Measurements from ENCODE around the gene AMOT.

The AMOT gene

DNA sequence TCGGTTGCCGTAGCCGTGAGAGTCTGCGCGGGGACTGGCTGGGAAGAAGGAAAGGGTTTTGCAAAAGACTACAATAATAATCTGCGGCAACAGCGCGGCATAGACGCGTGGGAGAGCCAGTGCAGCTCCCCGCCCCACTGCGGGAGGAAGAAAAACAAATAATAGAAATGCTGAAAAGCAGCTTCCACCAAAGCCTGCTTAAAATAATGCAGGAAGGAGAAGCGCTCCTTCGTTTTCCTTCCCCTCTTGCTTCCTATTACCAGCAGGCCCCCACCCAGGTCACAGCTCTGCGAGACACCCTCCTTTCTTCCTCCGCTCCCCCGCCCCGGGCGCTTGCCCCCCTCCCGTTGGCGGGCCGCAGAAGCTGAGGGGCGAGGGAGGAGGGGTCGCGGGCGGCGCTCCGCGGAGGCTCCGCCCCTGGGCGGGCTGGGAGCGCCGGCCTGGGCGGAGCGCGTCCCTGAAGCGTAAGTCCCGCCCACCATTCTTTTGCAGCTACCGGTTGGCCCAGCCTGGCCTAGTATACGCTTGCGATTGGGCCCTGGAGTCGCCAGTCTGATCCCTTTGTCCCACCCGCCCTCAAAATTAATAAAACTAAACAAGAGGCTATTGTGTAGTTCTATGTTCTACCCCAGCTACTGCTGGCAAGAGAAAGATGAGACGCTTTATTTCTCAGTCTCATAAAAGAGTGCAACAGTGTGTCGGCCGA lies 636 bp upstream of the AMOT start:
- DNase-seq (ENCODE audit: low read depth, low spot score): peak; percentile 26

GRCh38 chrX:112839856-112840255 lies 775 bp downstream of the AMOT start:
- DNase-seq (ENCODE audit: low read depth, low spot score): no peak

DNA sequence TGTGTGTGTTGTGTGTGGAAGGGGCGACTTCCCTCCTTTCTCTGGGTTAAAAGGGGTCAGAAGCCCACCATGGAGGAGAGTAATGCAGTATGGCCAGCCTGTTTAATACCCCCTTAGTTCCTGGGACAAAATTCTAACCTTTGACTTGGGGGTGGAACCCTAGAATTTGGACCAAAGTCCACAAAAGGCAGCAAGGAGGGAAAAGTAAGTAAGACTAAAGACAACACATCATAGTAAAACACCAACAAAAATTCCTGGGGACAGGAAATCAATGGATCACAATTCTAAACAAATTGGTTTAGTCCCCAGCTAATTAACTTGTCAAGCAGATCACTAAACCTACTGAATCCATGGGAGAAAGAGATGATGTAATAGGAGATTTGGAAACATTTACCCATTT lies 3.1 kb downstream of the AMOT start:
- DNase-seq (ENCODE audit: low read depth, low spot score): no peak

GRCh38 chrX:112835019-112835418 lies 5.6 kb downstream of the AMOT start:
- DNase-seq (ENCODE audit: low read depth, low spot score): no peak

GRCh38 chrX:112834031-112834845 lies 6.4 kb downstream of the AMOT start:
- DNase-seq (ENCODE audit: low read depth, low spot score): no peak

DNA sequence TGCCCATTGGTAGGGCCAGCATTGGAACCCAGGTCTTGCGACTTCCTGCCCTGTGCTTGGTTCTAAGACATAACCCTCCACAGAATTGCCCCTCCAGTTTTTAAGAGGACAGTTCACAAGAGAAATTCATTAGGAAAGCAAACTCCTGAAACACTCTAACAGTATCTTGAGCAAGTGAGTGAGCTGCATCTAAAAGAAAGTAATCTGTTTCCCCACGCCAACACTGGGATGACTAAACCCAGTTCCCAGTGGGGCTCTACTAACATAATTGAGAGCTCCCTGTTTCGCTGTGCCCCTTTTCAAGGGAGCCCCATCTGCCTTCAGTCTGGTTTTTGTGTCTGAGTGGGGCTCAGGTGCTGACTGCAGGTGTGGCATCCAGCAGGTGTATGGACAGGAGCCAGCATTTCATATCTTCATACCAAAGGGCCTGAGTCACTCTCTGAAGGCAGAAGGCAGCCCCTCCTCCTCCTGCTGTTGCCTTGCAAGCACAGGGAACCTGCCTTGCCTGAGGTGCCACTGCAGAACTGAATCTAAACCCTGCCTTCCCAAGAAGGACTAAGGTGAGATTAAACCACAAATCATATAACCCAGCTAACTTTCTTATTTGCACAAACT lies 8.0 kb downstream of the AMOT start:
- DNase-seq (ENCODE audit: low read depth, low spot score): no peak

DNA sequence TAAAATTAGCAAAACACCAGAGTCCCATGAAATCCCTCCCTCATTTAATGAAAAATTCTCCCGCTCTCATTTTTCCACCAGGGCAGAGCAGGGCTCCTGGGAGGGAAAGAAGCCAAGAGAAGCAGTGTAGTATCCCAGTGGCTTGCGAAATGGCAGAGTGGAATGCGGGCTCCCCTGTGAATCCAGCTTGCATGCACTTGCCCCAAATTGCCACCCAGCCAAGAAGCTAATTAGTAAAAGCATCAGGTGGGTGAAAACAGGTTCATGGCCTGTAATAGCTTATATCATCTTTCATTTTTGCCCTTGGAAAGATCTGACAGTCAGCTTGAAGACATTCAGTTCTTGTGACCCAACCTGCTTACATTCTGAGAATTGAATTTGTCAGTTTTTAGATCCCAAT lies 10.1 kb downstream of the AMOT start:
- no peak for DNase-seq (ENCODE audit: low read depth, low spot score)

DNA sequence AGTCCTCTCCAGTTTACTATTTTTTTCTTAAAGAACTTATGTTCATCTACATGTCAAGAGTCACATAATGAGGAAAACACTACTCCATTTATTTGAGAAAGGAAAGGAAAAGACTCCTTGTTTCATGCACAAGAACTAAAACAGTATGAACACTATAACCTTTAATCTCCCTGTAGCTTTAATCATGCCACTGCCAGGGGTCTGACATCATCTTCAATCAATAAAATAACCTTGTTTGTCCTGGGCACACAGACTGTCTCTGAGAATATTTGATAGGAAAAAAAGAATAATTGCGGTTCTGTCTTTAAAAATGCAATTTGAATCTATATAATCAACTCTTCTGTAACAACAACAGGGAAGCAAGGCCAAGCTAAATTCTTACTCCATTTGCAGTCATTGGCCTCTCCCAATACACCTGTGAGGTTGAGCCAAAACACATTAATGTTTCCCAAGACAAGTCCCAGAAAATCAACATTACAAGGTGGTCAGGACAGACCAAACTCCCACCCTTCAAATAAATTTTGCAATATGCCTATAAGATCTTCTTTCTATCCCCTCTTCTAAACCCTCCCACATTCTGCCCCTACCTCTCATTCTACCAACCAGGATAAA lies 13.2 kb downstream of the AMOT start:
- no peak for DNase-seq (ENCODE audit: low read depth, low spot score)

DNA sequence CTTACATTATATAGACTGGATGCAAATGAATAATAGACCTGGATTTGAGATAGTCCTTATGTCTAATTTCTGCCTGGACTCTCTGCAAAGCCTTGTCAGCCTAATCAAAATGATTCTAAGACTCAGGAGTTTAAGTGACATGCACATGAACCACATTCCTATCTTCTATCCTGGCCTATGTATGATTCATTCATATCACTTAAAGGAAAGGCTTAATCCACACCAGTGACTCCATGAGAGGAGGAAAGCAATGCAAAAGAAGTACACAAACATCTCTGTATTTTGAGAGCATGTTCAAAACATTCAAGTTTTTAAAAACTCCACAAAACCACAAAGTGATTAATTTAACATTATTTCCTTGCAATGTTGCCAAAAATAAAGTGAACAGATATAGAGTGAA lies 14.6 kb downstream of the AMOT start:
- no peak for DNase-seq (ENCODE audit: low read depth, low spot score)

GRCh38 chrX:112822892-112823291 lies 17.7 kb downstream of the AMOT start:
- DNase-seq (ENCODE audit: low read depth, low spot score): no peak

- no peak for DNase-seq (ENCODE audit: low read depth, low spot score)
These were observed 20.0 kb downstream of the AMOT start for GRCh38 chrX:112820364-112821268.

DNA sequence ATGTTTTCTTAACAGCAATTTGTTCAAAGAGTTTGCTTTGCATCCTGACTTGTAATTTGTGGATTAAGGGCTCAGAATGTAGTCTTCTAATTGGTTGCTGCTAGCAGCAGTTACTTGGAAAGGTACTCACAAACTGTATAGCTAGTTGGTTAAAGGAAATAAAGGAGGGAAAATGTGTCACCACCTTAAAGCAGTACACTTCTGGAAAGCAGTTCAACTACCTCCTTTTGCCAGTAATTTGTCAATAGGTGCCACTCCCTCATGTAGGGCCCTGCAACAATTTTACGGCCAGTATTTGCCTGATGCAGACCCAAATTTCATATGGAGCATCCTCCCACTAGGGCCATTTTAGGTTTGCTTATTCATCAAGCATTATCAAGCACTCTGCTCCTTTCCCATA lies 20.8 kb downstream of the AMOT start:
- no peak for DNase-seq (ENCODE audit: low read depth, low spot score)

DNA sequence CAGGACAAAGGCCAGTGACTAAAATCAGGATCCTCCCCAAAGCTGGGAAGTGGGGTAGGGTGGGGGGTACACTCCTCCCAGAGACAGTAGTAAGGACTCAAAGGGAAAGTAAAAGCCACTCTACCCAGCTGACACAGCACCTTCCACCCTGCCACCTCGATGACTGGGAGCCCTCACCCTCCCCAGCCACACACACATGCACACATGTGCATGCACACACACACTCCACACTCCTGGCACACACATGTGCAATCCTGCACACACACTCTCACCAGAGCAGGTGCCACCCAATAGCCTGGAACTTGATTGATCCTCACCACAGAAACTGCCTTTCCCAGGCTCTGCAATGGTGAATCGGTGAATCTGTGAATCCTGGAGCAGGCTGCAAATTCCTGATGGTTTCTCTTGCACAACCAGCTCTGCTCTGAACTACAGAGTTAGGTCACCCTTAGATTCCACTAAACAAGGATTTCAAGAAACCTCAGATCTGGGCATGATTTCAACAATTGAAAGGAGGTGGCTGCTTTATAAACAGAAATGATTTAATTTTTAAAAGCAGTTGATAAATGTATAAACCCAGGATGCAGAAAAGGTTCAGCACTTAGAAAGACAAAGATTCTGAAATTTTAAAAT lies 21.5 kb downstream of the AMOT start:
- no peak for DNase-seq (ENCODE audit: low read depth, low spot score)

- no peak for DNase-seq (ENCODE audit: low read depth, low spot score)
These were observed 22.3 kb downstream of the AMOT start for GRCh38 chrX:112818114-112819007.

DNA sequence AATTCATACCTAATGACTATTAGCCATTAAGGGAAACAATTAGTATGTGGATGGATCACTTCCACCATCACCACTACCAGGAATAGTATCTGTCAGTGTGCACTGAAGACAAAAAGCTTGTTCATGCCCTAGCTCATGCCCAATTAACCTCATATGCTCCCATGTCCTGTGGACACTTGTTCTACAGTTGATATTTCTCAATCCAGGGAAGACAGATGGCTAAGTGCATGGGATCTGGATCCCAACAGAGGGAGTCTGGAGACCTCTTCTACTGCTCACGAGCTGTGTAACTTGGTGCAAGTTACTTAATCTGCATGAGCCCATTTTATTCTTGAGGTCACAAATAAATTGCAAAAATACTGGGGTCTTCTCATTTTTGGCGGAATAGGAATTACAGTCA lies 23.7 kb downstream of the AMOT start:
- no peak for DNase-seq (ENCODE audit: low read depth, low spot score)

DNA sequence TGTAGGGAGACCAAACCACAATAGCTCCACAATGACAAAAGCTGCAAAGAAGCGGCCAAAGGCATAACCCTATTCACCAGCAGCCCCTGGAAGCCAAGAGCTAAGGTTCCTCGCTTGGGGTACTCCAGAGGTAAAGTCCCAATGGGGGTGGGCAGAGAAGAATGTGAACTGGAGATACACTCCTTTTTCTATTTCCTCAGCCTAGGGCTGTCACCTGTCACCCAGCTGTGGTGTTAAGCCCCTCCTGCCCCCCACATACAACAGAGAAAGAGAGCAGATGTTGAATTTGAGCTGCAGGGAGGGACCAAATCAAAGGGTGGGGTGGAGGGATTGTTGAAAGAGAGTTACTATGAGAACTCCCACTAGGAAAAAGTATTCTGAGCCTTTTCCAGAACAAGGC lies 26.1 kb downstream of the AMOT start:
- no peak for DNase-seq (ENCODE audit: low read depth, low spot score)

DNA sequence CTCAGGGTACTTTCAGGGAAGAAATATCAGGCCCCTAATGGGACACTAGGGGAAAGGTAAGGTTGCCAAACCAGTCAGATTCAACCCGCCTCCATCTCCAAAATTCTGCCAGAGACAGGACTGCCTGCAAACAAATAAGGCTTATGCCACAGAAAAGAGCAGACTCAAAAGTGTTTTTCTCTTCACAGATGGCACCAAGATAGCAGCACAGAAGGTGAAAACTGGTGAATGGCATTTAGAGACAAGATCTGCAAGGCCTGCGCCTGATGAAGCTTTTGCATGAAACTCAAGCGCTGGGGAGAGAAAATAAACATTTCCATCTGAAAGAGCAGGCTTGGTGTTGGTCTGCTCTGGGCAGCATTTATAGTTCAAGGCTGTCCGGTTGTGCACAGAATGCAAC lies 27.9 kb downstream of the AMOT start:
- DNase-seq (ENCODE audit: low read depth, low spot score): no peak

GRCh38 chrX:112808651-112809195 lies 31.9 kb downstream of the AMOT start:
- DNase-seq (ENCODE audit: low read depth, low spot score): no peak

- no peak for DNase-seq (ENCODE audit: low read depth, low spot score)
These were observed 32.6 kb downstream of the AMOT start for GRCh38 chrX:112808007-112808406.

- no peak for DNase-seq (ENCODE audit: low read depth, low spot score)
These were observed 37.6 kb downstream of the AMOT start for GRCh38 chrX:112803060-112803459.

Measured in activated CD4-positive, CD25-positive, alpha-beta regulatory T cell treated with anti-CD3 and anti-CD28 coated beads, Interleukin-2, amount 50 U/mL, for 16 hours (primary cell).